GM18507 (cell line): Measurements from ENCODE around the gene DPY19L3.
"Not testable (repeated sequence)": the region's sequence is repeated elsewhere in the genome, so short reads cannot be mapped to it uniquely, and the experiment has no call there.

Experiments used
- DNase-seq: peaks from one replicate; pipeline ENCODE4 v3.0.0; 2011; ENCODE audit warnings: low read depth; ENCODE audit not compliant: insufficient read length; ENCODE audit errors: extremely low spot score
- FAIRE-seq: peaks from 2 replicates; lab custom pipeline; 2011; peaks lifted over from hg19 to GRCh38; lab: Jason Lieb, UNC

The DPY19L3 gene

DNA sequence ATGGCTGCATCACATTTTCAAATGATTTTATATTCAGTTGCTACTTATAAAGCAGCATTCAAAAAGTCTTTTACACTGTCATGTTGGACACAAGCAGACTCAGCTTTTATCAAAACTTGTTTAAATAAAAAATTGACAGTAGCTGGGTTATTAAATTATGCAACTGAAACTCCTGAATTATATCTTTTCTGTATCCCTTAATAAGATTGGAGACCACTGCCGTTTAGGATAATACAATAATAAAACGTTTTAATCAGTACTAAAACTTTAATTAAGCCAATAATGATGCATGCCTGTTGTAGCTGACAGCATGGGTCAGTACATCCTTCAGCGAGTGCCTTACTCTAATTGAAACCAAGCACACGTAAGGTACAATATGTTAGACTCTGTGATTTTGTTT lies 78.0 kb downstream of the DPY19L3 start:
- DNase-seq (no peak), FAIRE-seq (no peak)

DNA sequence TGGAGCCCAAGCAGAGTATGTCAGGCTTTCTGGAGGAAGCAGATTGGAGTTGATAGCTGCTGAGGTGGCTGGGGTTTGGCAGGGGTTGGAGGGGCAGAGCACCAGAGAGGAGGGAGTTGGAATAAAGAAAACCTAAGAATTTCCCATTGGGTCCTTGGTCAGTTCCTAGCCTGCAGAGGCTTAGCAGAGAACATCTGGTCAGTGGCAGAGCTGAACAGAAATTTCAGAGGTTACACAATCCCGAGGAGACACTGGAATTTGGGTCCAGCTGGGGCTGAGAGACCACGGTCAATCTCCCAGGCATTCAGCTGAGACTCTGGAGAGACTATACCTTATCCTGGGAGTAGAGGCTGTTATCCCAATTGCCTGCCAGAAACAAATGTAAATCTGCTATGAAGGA lies 84.4 kb downstream of the DPY19L3 start:
- DNase-seq = no peak
- FAIRE-seq = no peak

DNA sequence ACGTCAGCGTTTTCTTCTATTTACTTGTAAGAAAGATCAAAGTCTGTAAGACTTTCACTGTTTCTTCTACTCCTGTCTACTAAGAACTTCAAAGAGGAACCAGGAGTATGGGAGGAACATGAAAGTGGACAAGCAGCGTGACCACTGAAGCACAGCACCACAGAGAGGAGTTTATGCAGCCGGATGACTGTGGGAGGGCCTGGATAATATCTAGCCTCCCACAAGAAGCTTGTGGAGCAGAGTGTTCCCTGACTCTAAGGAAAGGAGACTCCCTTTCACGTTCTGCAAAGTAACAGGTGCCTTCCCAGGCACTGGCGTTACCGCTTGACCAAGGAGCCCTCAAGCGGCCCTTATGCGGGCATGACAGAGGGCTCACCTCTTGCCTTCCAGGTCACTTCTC lies 91.8 kb downstream of the DPY19L3 start:
- no peak for FAIRE-seq
- DNase-seq = no peak

DNA sequence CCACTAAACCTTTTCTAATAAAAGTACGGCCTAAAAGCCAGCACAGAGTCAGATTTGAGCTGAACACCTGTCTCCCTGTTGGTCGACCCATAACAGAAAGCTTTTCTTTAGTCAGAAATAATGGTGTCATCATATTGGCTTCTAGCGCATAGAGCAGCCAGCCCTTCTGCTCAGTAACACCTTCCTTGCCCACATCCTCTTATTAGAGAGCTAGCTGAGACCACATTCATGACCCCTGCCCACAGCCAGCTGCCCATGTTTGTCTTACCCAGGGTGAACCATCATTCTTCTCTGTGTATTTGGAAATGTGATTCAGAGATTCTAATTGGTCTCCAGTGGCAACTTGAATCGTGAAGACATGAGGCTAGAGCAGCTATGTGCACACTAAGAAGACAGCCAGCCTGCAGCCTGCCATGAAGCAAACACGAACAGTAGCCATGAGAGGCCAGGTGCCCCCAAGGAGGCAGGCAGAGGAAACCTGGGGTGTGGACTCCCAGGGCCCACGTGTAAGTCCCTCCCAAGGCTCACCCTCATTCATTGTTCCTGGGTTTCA lies 93.2 kb downstream of the DPY19L3 start:
- FAIRE-seq (no peak), DNase-seq (no peak)

DNA sequence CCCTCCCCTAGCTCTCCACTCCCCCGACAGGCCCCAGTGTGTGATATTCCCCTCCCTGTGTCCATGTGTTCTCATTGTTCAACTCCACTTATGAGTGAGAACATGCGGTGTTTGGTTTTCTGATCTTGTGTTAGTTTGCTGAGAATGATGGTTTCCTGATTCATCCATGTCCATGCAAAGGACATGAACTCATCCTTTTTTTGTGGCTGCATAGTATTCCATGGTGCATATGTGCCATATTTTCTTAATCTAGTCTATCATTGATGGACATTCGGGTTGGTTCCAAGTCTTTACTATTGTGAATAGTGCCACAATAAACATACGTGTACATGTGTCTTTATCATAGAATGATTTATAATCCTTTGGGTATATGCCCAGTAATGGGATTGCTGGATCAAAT lies 106.9 kb downstream of the DPY19L3 start:
- not testable (repeated sequence) for DNase-seq, FAIRE-seq

DNA sequence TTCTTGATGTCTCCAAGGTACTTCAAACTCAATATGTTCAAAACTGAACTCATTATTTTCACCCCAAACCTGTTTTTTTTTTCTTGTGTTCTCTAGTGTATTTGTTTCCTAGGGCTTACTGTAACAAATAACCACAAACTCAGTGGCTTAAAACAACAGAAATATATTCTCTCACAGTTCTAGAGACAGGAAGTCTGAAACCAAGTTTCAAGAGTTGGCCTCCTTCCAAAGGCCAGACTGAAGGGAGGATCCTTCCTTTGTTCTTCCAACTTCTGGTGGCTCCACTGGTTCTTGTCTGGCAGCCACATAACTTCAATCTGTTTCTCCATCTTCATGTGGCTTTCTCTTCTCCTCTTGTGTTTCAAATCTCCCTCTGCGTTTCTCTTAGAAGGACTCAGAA lies 113.5 kb downstream of the DPY19L3 start:
- no peak for DNase-seq
- FAIRE-seq = no peak

- no peak for FAIRE-seq
Measured at GRCh38 chr19:32522967-32523366, 117.4 kb downstream of the DPY19L3 start.

DNA sequence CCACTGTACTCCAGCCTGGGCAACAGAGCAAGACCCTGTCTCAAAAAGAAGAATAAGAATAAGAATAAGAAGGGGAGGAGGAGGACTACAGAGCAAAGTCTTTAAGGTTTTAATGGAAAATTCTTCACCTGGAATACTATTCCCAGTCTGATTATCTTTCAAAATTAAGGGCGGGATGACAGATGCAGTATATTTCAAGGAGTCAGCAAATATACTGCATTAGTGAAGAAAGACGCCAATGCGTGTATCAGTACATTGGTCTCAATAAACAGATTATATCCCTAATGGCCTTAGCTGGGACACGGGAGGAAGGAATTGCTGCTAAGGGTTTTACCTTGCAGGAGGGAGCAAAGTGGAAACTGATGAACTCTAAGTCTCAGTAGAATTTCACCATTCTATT lies 121.3 kb downstream of the DPY19L3 start:
- DNase-seq = no peak
- no peak for FAIRE-seq

More at GRCh38 chr19:32522967-32523366, 117.4 kb downstream of the DPY19L3 start:
- no peak for DNase-seq

- DNase-seq (no peak), FAIRE-seq (no peak)
Measured at GRCh38 chr19:32530773-32531172, 125.2 kb downstream of the DPY19L3 start.

DNA sequence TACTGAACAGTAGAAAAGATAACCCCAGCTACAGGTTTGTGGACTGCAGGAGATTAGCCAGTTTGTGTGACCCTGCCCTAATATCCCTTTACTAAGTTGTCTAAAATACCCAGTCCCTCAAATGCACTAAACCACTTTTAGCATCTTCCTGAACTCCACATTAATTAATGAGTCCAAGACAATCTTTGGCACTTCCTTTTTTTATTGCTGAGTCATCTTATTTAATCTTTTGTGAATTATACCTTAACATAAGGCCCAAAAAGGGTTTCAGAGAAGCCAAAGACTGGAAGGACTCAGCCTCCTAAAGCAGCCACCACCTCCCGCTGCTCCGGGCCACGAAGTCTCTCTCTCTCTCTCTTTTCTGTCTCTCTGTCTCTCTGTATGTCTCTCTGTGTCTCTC lies 126.7 kb downstream of the DPY19L3 start:
- FAIRE-seq = no peak
- DNase-seq = no peak
